ENCODE measurements around the gene GNB4.

GNB4 gene

GRCh38 chr3:179455954-179456353 lies 4.7 kb upstream of the GNB4 start:
- TF ChIP-seq CEBPB (IDR thresholded peaks at IDR 0.05) (no peak), EP300 (IDR thresholded peaks at IDR 0.05; ENCODE audit: borderline replicate concordance) (no peak), CREB1 (IDR thresholded peaks at IDR 0.05; ENCODE audit: low read depth) (no peak), NFIC (IDR thresholded peaks at IDR 0.05) (no peak), MAX (IDR thresholded peaks at IDR 0.05) (no peak), REST (IDR thresholded peaks at IDR 0.05; ENCODE audit: low read depth) (no peak)

- TF ChIP-seq YY1 (IDR thresholded peaks at IDR 0.05; ENCODE audit: low read depth): no peak
- no peak for TF ChIP-seq TCF12 (IDR thresholded peaks at IDR 0.05; ENCODE audit: low read depth)
- TF ChIP-seq EGR1 (IDR thresholded peaks at IDR 0.05): no peak
- no peak for TF ChIP-seq TEAD4 (IDR thresholded peaks at IDR 0.05)
- TF ChIP-seq CREB1 (IDR thresholded peaks at IDR 0.05; ENCODE audit: low read depth): no peak
- TF ChIP-seq TAF1 (IDR thresholded peaks at IDR 0.05; ENCODE audit: low read depth): no peak
- TF ChIP-seq NFIC (IDR thresholded peaks at IDR 0.05): no peak
- TF ChIP-seq REST (IDR thresholded peaks at IDR 0.05; ENCODE audit: low read depth): no peak
- no peak for TF ChIP-seq FOXM1 (IDR thresholded peaks at IDR 0.05; ENCODE audit: borderline replicate concordance, low read depth)
- TF ChIP-seq ZBTB7A (IDR thresholded peaks at IDR 0.05; ENCODE audit: low read depth): no peak
- no peak for TF ChIP-seq CEBPB (IDR thresholded peaks at IDR 0.05)
- TF ChIP-seq MAX (IDR thresholded peaks at IDR 0.05): no peak
- TF ChIP-seq EP300 (IDR thresholded peaks at IDR 0.05; ENCODE audit: borderline replicate concordance): no peak
These were observed 3.6 kb upstream of the GNB4 start for GRCh38 chr3:179454887-179455286.

- TF ChIP-seq RAD21 (IDR thresholded peaks at IDR 0.05; ENCODE audit: low read depth) (no peak), TEAD4 (IDR thresholded peaks at IDR 0.05) (no peak), EGR1 (IDR thresholded peaks at IDR 0.05) (no peak)
These were observed 2.7 kb upstream of the GNB4 start for GRCh38 chr3:179453967-179454366.

- no peak for TF ChIP-seq TEAD4 (IDR thresholded peaks at IDR 0.05)
- TF ChIP-seq MAX (IDR thresholded peaks at IDR 0.05): no peak
- TF ChIP-seq EP300 (IDR thresholded peaks at IDR 0.05; ENCODE audit: borderline replicate concordance): no peak
- TF ChIP-seq CREB1 (IDR thresholded peaks at IDR 0.05; ENCODE audit: low read depth): no peak
- TF ChIP-seq REST (IDR thresholded peaks at IDR 0.05; ENCODE audit: low read depth): no peak
- no peak for TF ChIP-seq ZBTB7A (IDR thresholded peaks at IDR 0.05; ENCODE audit: low read depth)
- no peak for TF ChIP-seq USF1 (IDR thresholded peaks at IDR 0.05)
- no peak for TF ChIP-seq RAD21 (IDR thresholded peaks at IDR 0.05; ENCODE audit: low read depth)
- no peak for TF ChIP-seq TCF12 (IDR thresholded peaks at IDR 0.05; ENCODE audit: low read depth)
- TF ChIP-seq EGR1 (IDR thresholded peaks at IDR 0.05): no peak
- TF ChIP-seq NFIC (IDR thresholded peaks at IDR 0.05): no peak
- no peak for TF ChIP-seq CEBPB (IDR thresholded peaks at IDR 0.05)
- TF ChIP-seq TAF1 (IDR thresholded peaks at IDR 0.05; ENCODE audit: low read depth): no peak
- no peak for TF ChIP-seq FOXM1 (IDR thresholded peaks at IDR 0.05; ENCODE audit: borderline replicate concordance, low read depth)
- TF ChIP-seq YY1 (IDR thresholded peaks at IDR 0.05; ENCODE audit: low read depth): no peak
These were observed 1.6 kb upstream of the GNB4 start for GRCh38 chr3:179452872-179453271.

GRCh38 chr3:179452176-179452564 lies 900 bp upstream of the GNB4 start:
- no peak for TF ChIP-seq FOXM1 (IDR thresholded peaks at IDR 0.05; ENCODE audit: borderline replicate concordance, low read depth)
- TF ChIP-seq CREB1 (IDR thresholded peaks at IDR 0.05; ENCODE audit: low read depth): no peak
- no peak for TF ChIP-seq MAX (IDR thresholded peaks at IDR 0.05)
- TF ChIP-seq EGR1 (IDR thresholded peaks at IDR 0.05): no peak
- no peak for TF ChIP-seq YY1 (IDR thresholded peaks at IDR 0.05; ENCODE audit: low read depth)
- TF ChIP-seq TAF1 (IDR thresholded peaks at IDR 0.05; ENCODE audit: low read depth): no peak
- TF ChIP-seq NFIC (IDR thresholded peaks at IDR 0.05): no peak
- no peak for TF ChIP-seq TEAD4 (IDR thresholded peaks at IDR 0.05)
- no peak for TF ChIP-seq REST (IDR thresholded peaks at IDR 0.05; ENCODE audit: low read depth)
- TF ChIP-seq TCF12 (IDR thresholded peaks at IDR 0.05; ENCODE audit: low read depth): no peak
- TF ChIP-seq CEBPB (IDR thresholded peaks at IDR 0.05): no peak
- TF ChIP-seq RAD21 (IDR thresholded peaks at IDR 0.05; ENCODE audit: low read depth): no peak
- TF ChIP-seq USF1 (IDR thresholded peaks at IDR 0.05): no peak
- no peak for TF ChIP-seq EP300 (IDR thresholded peaks at IDR 0.05; ENCODE audit: borderline replicate concordance)
- no peak for TF ChIP-seq ZBTB7A (IDR thresholded peaks at IDR 0.05; ENCODE audit: low read depth)

All from Ishikawa (cell line).